ENCODE data around the gene MAX.

The MAX gene

DNA sequence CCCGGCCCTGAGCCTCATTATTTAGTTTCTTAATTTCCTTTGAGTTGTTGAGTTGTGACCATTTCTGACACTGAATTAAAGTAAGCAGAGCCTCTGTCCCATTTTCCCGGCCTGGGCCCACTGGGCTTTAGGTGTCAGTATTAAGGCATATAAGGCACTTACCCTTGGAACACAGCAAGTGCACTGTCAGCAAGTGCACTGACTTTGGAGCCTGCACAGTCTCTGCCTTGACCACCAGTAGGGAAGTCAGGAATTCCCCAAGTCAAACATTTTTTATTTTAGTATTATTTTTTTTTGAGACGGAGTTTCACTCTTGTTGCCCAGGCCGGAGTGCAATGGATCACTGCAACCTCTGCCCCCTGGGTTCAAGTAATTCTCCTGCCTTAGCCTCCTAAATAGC lies 56.6 kb downstream of the MAX start:
- peak; percentile 23 for DNase-seq (ENCODE audit: low read depth)
- no peak overlapping the region for H3K4me3 ChIP-seq (ENCODE audit: low read depth, low read length)
- TF ChIP-seq, protein P1, sequence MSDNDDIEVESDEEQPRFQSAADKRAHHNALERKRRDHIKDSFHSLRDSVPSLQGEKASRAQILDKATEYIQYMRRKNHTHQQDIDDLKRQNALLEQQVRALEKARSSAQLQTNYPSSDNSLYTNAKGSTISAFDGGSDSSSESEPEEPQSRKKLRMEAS (IDR thresholded peaks at IDR 0.05; ENCODE audit: low read depth, low read length), result no peak
- no peak for TF ChIP-seq MYC (IDR thresholded peaks at IDR 0.05; ENCODE audit: low read depth, low read length)
- TF ChIP-seq, protein P2, sequence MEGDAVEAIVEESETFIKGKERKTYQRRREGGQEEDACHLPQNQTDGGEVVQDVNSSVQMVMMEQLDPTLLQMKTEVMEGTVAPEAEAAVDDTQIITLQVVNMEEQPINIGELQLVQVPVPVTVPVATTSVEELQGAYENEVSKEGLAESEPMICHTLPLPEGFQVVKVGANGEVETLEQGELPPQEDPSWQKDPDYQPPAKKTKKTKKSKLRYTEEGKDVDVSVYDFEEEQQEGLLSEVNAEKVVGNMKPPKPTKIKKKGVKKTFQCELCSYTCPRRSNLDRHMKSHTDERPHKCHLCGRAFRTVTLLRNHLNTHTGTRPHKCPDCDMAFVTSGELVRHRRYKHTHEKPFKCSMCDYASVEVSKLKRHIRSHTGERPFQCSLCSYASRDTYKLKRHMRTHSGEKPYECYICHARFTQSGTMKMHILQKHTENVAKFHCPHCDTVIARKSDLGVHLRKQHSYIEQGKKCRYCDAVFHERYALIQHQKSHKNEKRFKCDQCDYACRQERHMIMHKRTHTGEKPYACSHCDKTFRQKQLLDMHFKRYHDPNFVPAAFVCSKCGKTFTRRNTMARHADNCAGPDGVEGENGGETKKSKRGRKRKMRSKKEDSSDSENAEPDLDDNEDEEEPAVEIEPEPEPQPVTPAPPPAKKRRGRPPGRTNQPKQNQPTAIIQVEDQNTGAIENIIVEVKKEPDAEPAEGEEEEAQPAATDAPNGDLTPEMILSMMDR (IDR thresholded peaks at IDR 0.05; ENCODE audit: low read depth, low read length), result no peak
- no peak for TF ChIP-seq POLR2A (IDR thresholded peaks at IDR 0.05; ENCODE audit: extremely low read depth, insufficient read length)

DNA sequence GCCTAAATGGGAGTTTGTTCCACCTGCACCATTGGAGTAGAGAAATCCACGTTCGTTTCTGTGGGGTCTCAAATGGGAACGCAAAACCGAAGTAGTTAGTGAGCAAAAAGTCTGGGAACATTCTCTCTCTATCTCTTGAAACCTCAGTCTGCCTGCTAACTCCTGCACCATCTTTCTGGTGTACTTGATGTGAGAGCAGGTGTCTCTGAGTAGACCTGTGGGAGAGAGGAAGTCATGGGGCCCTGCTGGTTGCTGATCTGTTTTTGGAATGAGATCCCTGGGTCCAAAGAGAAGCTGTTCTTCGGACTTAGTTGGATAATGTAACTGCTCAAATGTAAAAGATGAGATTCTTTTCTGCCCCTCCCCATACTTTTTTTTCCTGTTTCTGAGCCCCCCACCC lies 57.3 kb downstream of the MAX start:
- TF ChIP-seq POLR2A (IDR thresholded peaks at IDR 0.05; ENCODE audit: extremely low read depth, insufficient read length), result no peak
- TF ChIP-seq, protein P1 (IDR thresholded peaks at IDR 0.05; ENCODE audit: low read depth, low read length), result no peak
- TF ChIP-seq MYC (IDR thresholded peaks at IDR 0.05; ENCODE audit: low read depth, low read length), result no peak
- TF ChIP-seq, protein P2 (IDR thresholded peaks at IDR 0.05; ENCODE audit: low read depth, low read length), result no peak
- peak overlapping the region; percentile 46 for H3K4me3 ChIP-seq (ENCODE audit: low read depth, low read length)
- peak; percentile 73 for DNase-seq (ENCODE audit: low read depth)

DNA sequence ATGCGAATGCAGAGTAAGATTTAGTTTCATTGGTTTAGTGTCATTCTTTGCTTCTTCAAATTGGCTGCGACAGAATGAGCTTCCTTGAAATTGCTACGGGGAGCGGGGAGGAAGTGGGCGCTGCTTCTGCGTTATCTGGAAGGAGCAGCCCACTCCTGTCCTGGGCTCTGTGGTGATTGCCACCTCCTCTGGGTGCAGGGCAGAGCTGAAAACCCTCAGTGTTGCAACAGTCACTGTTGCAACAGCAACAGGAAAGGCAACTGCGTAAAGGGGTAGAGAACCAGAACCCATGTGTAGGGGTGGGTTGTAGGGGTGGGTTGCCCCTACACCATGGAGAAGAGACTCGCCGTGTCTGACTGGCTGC lies 57.7 kb downstream of the MAX start:
- peak; percentile 99 for DNase-seq (ENCODE audit: low read depth)
- TF ChIP-seq POLR2A (IDR thresholded peaks at IDR 0.05; ENCODE audit: extremely low read depth, insufficient read length), result peak; percentile 34
- TF ChIP-seq, protein P1 (IDR thresholded peaks at IDR 0.05; ENCODE audit: low read depth, low read length), result peak; percentile 75; the same call in 1 of the 2 replicates
- TF ChIP-seq, protein P2 (IDR thresholded peaks at IDR 0.05; ENCODE audit: low read depth, low read length), result no peak
- TF ChIP-seq MYC (IDR thresholded peaks at IDR 0.05; ENCODE audit: low read depth, low read length), result peak; percentile 92
- peak overlapping the region; percentile 50 for H3K4me3 ChIP-seq (ENCODE audit: low read depth, low read length)

DNA sequence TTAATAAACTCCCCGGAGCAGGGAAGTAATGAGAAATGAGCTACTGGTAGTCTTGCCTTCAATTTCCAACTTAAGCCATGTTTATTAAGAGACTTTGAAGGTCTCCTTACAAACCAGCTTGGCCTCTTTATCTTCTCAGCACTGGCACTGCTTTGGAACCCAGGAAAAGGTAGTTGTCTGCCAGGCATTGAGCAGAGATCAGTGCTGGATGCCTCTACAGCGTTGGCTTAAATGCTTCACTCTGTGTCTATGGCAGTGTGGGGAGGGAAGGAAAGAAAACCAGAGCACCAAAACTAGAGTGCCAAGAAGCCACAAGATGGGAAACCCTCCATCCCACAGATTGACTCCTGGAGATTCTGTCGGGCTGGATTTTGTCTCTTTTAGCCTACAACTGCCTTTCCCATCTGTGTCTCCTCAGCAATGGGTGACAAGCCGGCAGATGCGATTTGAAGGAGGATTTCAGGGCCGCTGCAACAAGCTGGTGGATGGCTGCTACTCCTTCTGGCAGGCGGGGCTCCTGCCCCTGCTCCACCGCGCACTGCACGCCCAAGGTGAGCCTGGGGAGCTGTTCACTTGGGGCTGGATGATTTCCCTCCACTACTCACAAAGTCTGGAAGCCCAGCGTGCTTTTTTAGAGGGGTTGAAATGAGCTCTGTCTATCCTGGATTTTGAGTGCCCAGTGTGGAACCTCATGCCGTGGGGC lies 58.3 kb downstream of the MAX start:
- DNase-seq (ENCODE audit: low read depth), result no peak
- TF ChIP-seq, protein P2 (IDR thresholded peaks at IDR 0.05; ENCODE audit: low read depth, low read length), result no peak
- TF ChIP-seq, protein P1 (IDR thresholded peaks at IDR 0.05; ENCODE audit: low read depth, low read length), result no peak
- no peak for TF ChIP-seq POLR2A (IDR thresholded peaks at IDR 0.05; ENCODE audit: extremely low read depth, insufficient read length)
- peak overlapping the region; percentile 50 for H3K4me3 ChIP-seq (ENCODE audit: low read depth, low read length)

DNA sequence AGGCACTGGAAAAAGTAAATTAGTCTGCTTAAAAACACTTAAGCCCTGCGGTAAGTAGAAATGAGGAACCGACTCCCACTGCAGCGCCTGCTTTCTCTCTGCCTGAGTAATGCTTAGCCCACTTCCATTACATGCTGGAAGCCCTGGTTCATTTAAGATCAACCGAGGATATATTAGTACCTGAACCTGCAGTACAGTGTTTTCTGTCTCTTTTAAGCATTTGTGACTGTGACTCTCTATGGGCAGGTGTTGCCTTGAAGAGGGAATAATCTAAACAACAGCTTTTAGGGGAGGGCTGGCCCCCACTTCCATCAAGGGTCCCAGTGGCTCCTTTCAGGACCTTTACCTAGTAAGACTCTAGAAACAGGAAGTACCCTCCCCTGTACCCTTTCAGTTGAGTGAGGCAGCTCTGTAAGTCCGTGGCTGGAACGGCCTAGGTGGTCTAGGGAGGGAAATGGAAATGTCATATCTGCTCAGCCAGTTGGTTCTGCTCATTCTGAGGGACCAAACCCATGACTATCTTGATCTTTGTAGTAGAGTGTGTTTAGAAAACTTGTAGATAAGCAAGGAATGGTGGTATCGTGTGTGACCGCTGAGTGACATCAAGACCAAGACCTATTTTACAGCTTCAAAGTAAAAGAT lies 59.5 kb downstream of the MAX start:
- DNase-seq (ENCODE audit: low read depth), result peak; percentile 95
- H3K4me3 ChIP-seq (ENCODE audit: low read depth, low read length), result peak overlapping the region; percentile 4
- TF ChIP-seq MYC (IDR thresholded peaks at IDR 0.05; ENCODE audit: low read depth, low read length) (no peak), POLR2A (IDR thresholded peaks at IDR 0.05; ENCODE audit: extremely low read depth, insufficient read length) (no peak)
- TF ChIP-seq, protein P2 (IDR thresholded peaks at IDR 0.05; ENCODE audit: low read depth, low read length), result no peak
- TF ChIP-seq, protein P1 (IDR thresholded peaks at IDR 0.05; ENCODE audit: low read depth, low read length), result no peak

Measured in NB4 (cell line).